Muscle of leg (tissue), 11 donors: ENCODE measurements around the gene MRPS2. TPM values are rescaled to one million over a fixed set of nuclear protein-coding genes. Genes with fewer than 3 reads are reported as not detected.

Source experiments
- DNase-seq: peaks from one replicate; pipeline ENCODE4 v3.0.0; 2013
- H3K27ac ChIP-seq: one replicate; pipeline ENCODE4 v1.5.1; 2013; ENCODE audit warnings: mild to moderate bottlenecking, low read length, control low read depth
- H3K27me3 ChIP-seq: one replicate; pipeline ENCODE4 v1.6.1; 2013; ENCODE audit warnings: low read length; ENCODE audit not compliant: control insufficient read depth, insufficient read depth
- H3K36me3 ChIP-seq: one replicate; pipeline ENCODE4 v1.6.1; 2013; ENCODE audit warnings: low read length; ENCODE audit not compliant: control insufficient read depth, insufficient read depth
- H3K4me1 ChIP-seq: one replicate; pipeline ENCODE4 v1.6.1; 2013; ENCODE audit warnings: low read length; ENCODE audit not compliant: control insufficient read depth, insufficient read depth
- H3K4me3 ChIP-seq: one replicate; pipeline ENCODE4 v1.5.1; 2013; ENCODE audit warnings: low read length, control low read depth
- H3K9me3 ChIP-seq: replicated peaks from 2 replicates; pipeline ENCODE4 v1.6.1; 2013; ENCODE audit warnings: low read depth, low read length; ENCODE audit not compliant: control insufficient read depth
- WGBS: methylation state at CpG from one replicate; pipeline ENCODE4 v1.1.5; 2013; ENCODE audit warnings: missing lambda C conversion rate; ENCODE audit not compliant: insufficient coverage; 5-methylcytosine and 5-hydroxymethylcytosine counted together
- polyA plus RNA-seq, 8 donors: library from polyadenylated mRNA; unstranded; fragments of 120-200 nt; gene quantifications; one replicate each; pipeline versions ENCODE4 v1.2.1 to v1.2.3, GENCODE V29; 2013; ENCODE audit warnings: inconsistent platforms in 1 of 8, low replicate concordance in 1 of 8; ENCODE audit not compliant: insufficient read length in 8 of 8, insufficient read depth in 1 of 8
- total RNA-seq: library from RNA; stranded (reverse); fragments of 120-200 nt; gene quantifications from one replicate; pipeline ENCODE4 v1.2.4, GENCODE V29; 2013

The MRPS2 gene
- total and polyA plus RNA-seq, 9 donors = 15.6 to 41.6 (median 34.3) TPM

DNA sequence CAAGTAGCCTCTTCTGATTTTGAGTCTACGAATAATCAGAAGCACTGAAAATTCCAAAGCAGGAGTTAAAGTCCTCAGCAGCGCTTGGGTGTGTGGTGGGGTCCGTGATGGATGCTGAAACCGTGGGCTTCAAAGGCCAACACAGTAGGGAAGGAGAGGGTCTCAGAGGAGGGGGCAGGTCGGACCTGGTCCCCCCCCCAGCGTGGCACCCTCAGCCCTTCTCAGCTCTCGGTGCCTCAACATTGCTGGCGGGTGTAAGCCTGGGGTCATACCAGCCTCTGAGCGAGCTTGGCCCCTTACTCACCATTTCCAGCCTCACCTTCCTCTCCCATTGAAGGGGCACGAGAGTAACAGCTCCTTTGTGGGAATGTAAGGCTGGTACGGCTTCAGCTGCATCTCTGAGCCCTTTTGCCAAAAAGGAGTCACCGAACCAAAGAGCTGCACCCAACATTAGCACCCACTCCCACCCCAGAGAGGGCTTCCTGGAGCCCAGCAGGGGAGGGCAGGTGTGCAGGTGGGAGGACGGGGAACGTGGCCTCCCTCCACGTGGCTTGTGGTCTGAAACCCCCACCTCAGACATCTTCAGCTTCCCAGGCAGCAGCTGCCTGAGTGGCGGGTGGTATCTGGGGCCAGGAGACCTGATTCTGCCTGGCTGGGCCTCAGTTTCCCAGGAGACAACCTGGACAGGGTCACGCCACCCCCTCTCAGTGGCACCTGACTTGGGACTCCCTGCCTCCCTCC, 14.0 kb downstream of the MRPS2 start:
- no peak overlapping the region for H3K27ac ChIP-seq
- H3K4me1 ChIP-seq = peaks cover 2% of the 10 kb centered on the region
- no peak for DNase-seq
- no peaks in the 10 kb centered on the region for H3K36me3 ChIP-seq
- 86% methylated on average over 4 of the region's 17 CpGs for WGBS
- H3K9me3 ChIP-seq = no peaks in the 10 kb centered on the region
- H3K27me3 ChIP-seq = no peaks in the 10 kb centered on the region
- H3K4me3 ChIP-seq = no peak overlapping the region

DNA sequence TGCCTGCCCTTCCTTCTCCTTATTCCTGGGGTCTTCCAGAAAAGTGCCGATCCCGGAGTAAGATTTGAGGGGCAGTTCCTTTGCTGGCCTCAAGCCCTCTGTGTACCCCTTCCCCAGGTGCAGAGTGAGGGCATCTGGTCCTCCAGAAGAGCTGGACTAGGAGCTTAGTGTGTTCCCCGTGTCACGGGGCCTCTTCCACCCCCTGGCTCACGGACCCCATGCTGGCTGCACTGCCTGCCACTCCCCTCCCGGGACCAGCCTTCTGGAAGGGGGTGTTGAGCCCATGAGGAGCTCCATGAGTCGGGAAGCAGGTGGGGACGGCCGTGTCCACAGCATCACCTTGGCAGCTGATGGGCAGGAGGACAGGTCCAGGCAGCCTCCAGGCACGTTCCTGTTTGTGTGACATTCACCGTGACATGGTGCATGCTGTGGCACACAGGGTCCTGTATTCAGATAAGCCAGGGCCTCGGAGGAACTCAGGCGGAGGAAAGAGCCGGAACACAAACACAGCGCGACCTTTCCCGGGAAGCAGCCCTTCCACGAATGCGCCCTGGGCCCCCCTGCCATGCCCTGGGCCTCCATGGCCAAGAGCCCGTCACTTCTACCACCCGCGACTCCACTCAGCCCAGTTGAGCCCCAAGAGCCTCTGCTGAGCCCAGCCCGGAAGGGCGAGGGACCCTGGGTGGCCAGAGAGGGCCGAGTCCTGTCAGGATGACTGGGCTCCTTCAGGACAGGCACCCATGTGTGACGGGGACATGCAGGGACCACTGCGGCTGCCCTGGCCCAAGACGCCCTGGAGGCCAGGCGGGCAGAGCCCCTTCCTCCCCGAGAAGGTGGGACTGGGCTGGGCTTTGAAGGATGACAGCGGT, 14.8 kb downstream of the MRPS2 start:
- no peaks in the 10 kb centered on the region for H3K36me3 ChIP-seq
- WGBS = 85% methylated on average over 26 of the region's 31 CpGs
- H3K27me3 ChIP-seq = no peaks in the 10 kb centered on the region
- no peak for DNase-seq
- H3K4me3 ChIP-seq = no peak overlapping the region
- H3K9me3 ChIP-seq = no peaks in the 10 kb centered on the region
- peaks cover 2% of the 10 kb centered on the region for H3K4me1 ChIP-seq
- H3K27ac ChIP-seq = no peak overlapping the region

DNA sequence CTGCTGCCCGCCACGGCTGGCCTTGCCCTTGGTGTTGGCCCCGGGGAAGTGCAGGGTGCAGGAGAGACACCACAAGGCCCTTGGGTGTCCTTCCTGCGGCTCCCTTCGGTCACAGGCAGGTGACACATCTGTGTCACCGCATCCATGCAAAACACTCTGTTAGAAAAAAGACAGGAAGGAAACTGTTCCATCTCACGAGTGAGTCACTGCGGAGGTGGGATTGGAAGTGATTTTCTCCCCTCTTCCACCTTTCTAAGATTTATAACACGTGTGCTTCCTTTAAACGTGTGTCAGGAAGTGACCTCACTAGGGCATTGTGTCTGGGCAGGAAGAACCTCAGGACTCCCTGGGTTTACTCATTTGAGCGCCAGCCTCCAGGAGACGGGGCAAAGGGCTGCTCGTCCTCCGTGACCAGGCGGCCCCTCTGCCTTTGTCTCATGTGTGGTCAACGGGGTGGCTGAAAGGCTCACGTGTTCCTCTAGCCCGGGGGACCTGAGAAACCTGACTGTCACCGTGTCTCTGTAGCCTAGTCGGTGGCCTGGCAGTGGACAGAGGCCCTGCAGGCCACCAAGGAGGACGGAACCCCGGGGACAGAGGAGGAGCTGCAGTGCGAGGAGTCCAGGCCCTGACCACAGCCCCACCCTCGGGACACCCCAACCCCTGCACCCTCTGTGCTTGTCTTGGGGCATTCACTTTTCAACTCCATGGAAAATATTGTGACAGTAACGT, 15.8 kb downstream of the MRPS2 start:
- Histone ChIP-seq H3K4me3 (no peak overlapping the region), H3K27me3 (no peaks in the 10 kb centered on the region), H3K27ac (no peak overlapping the region), H3K4me1 (peaks cover 2% of the 10 kb centered on the region), H3K9me3 (no peaks in the 10 kb centered on the region), H3K36me3 (no peaks in the 10 kb centered on the region)
- no peak for DNase-seq
- WGBS = 66% methylated on average over 20 of the region's 25 CpGs

DNA sequence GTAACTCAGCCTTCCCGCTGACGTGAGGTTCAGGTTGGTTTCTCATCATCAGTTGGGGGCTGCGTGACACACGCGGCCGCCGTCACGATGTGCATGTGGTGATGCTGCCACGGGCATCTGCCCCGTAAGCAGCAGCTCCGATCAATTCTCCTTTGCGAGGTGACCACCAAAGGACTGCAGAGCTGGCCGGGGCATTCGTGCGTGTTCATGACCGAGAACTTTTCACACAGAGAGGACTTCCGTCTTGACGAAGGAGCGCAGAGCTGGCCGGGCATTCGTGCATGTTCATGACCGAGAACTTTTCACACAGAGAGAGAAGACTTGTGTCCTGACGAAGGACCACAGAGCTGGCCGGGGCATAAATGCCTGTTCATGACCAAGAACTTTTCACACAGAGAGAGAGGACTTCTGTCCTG, 16.9 kb downstream of the MRPS2 start:
- H3K4me3 ChIP-seq = no peak overlapping the region
- peaks cover 2% of the 10 kb centered on the region for H3K4me1 ChIP-seq
- no peak for DNase-seq
- H3K27ac ChIP-seq = no peak overlapping the region
- no peaks in the 10 kb centered on the region for H3K36me3 ChIP-seq
- no peaks in the 10 kb centered on the region for H3K9me3 ChIP-seq
- 88% methylated on average over 24 of the region's 24 CpGs for WGBS
- no peaks in the 10 kb centered on the region for H3K27me3 ChIP-seq

DNA sequence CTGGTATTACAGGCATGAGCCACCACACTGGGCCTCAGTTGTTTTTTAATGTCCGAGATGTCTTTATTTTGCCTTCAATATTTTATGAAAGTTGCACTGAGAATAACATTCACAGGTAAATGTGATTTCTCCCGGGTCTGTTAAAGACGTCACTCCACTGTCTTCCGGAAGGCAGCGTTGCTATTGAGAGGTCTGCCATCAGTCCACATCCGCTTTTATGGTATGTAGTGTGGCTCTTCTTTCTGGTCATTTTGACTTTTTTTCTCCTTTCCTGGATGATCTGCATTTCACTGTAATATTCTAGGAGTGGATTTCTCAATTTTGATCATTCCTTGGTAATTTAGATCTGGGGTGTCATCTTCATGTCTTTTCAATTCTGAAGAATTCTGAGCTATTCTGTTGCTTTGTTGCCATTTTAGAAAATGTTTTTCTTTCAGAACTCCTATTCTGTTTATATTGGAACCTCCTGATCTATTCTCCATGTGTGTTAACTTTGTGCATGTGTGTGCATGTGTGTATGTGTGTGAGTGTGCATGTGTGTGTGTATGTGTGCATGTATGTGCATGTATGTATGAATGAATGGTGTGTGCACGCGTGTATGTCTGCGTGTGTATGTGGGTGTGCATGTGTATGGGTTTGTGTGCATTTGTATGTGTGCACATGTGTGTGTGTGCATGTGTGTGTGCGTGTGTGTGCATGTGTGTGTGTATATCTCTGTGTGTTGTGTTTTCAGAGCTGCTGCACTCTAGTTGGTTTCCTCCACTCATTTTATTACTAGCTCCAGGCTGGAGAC, 18.9 kb downstream of the MRPS2 start:
- Histone ChIP-seq H3K27me3 (no peaks in the 10 kb centered on the region), H3K4me3 (no peak overlapping the region), H3K9me3 (no peaks in the 10 kb centered on the region), H3K36me3 (no peaks in the 10 kb centered on the region), H3K4me1 (no peaks in the 10 kb centered on the region), H3K27ac (no peak overlapping the region)
- DNase-seq = no peak
- WGBS = 87% methylated on average over 3 of the region's 10 CpGs

DNA sequence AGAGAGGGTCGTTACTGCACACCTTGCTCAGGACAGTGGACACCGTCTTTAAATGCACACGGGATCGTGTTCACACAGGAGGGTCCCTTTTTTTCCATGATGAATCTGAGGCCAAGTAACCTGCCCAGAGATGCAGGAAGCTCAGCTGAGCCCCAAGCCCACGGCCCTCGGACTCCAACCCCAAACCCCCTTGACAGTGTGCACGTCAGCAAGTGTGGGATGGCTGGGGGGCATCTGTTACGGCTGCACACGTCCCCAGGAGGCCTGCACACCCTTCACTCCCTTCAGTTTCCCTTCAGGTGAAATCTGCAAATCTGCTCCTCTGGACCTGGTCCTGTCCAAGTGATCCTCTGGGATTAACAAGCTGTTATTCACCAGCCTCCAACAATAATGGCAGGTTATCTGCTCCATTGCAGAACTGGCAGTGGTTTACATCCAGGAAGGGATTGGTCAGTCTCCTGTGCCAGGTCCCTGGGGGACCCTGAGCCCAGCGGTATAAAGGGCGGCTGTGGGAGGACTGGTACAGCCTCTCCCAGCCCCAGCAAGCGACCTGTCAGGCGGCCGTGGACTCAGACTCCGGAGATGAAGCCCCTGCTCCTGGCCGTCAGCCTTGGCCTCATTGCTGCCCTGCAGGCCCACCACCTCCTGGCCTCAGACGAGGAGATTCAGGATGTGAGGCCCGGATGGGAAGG, 20.6 kb downstream of the MRPS2 start, which contains the start of gene LCN1:
Gene LCN1, plus strand, starts transcription at position 525 of the 692 bp plus-strand sequence. Its CDS starts 58 bp downstream, at position 583.
- DNase-seq = no peak
- Histone ChIP-seq H3K9me3 (no peaks in the 10 kb centered on the region), H3K36me3 (no peaks in the 10 kb centered on the region), H3K4me1 (no peaks in the 10 kb centered on the region), H3K27me3 (peaks cover 2% of the 10 kb centered on the region), H3K27ac (no peak within 1 kb of the TSS), H3K4me3 (no peak within 1 kb of the TSS)
- WGBS = 52% methylated on average over 6 of the region's 18 CpGs

DNA sequence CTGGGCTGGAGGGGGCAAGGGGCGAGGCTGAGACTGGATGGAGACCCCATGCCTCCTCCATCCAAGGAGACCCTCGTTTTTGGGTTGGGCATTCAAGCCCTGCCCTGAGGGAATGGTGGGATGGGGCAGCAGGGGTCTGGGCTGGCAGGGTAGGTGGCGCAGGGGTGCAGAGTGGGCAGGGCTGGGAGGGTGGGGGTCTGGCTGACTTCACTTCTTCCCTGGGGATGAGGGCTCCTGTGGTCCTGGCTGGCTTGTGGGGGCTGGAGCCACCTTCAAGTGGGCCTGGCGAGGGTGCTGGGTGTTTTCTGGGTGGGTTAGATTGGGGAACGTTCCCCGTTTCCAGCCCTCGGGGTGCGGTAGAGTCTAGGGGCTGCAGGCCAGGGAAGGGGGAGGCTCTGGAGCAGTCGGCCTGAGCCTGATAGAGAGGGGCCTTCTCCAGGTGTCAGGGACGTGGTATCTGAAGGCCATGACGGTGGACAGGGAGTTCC, 21.2 kb downstream of the MRPS2 start:
- Histone ChIP-seq H3K4me3 (no peak overlapping the region), H3K4me1 (no peaks in the 10 kb centered on the region), H3K27ac (no peak overlapping the region), H3K27me3 (peaks cover 2% of the 10 kb centered on the region), H3K9me3 (no peaks in the 10 kb centered on the region), H3K36me3 (no peaks in the 10 kb centered on the region)
- WGBS = 86% methylated on average over 5 of the region's 11 CpGs
- no peak for DNase-seq

DNA sequence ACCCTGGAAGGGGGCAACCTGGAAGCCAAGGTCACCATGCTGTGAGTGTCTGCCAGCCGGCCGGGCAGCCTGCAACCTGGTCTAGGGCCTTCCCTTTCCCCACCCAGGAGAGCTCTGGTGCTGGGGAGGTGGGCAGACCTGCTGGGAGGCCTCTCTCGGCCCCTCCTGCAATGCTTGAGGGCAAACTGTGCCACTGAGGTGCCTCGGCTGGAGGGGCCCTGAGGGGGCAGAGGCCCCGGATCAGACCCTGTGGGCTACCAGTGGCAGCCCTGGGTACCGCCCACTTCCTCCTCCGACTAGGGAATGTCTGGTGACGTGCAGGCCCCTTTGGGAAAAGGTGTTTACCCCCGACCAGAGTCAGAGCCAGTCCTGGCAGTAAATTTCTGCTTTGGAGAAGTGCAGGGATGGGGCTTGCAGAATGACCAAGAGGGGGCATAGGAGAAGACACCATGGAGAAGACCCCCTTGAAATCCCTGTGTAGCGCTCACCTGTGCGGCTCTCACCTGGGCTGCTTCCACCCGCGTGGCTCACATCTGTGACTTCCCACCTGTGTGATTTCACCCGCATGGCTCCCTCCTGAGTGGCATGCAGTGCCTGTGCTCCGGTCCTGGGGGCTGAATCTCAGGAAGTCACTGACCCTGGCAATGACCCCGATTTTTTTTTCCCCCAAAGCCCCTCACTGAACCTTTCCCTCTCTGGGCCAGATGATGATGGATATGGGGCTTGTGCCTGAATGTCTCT, 21.8 kb downstream of the MRPS2 start:
- H3K4me1 ChIP-seq = no peaks in the 10 kb centered on the region
- WGBS = 56% methylated on average over 12 of the region's 16 CpGs
- H3K27me3 ChIP-seq = peaks cover 2% of the 10 kb centered on the region
- H3K36me3 ChIP-seq = no peaks in the 10 kb centered on the region
- H3K4me3 ChIP-seq = no peak overlapping the region
- no peak overlapping the region for H3K27ac ChIP-seq
- H3K9me3 ChIP-seq = no peaks in the 10 kb centered on the region
- DNase-seq = no peak
